SH-SY5Y (cell line): Measurements from ENCODE around the gene PCYT1A.

Source experiments
- GATA2 ChIP-seq: IDR thresholded peaks from 2 replicates; pipeline ENCODE4 v1.6.1; 2011; ENCODE audit warnings: mild to moderate bottlenecking, low read depth, low read length
- GATA3 ChIP-seq: IDR thresholded peaks from 2 replicates; pipeline ENCODE4 v1.6.1; 2011; ENCODE audit warnings: low read depth, mild to moderate bottlenecking, low read length, moderate library complexity

PCYT1A gene

DNA sequence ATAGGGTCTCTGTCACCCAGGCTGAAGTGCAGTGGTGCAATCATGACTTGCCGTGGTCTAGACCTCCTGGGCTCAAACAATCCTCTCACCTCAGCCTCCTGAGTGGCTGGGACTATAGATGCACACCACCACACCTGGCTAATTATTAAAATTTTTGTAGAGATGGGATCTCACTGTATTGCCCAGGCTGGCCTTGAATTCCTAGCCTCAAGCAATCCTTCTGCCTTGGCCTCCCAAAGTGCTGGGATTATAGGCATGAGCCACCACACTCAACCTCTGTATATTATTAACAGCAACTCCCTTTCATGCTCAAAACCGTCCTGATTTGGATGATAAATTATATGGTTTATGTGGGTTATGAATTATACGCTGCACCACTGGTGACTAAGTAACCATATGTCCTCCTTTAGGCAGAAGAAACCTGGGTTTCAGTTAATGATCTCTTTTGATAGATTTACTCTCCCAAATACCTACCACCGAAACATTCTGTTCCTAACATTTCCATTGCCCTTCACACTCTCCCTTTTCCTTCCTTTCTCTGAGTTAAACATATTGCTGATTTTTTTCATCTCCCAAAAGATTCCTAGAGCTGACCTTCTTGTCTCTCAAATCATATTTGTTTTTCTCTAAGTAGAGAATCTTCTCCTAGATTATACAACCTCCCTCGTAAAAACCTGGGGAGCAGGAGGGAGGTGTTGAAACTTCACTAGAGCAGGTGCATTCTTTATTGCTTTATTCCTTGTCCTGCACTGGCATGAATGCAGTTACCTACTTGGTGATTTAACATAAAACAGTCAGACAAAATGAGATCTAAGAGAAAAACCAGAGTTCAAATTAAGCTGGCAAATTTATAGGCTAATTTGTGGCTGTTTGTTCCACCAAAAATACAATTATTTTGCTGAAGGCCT lies 32.9 kb downstream of the PCYT1A start:
- TF ChIP-seq GATA3, result no peak
- TF ChIP-seq GATA2, result no peak

DNA sequence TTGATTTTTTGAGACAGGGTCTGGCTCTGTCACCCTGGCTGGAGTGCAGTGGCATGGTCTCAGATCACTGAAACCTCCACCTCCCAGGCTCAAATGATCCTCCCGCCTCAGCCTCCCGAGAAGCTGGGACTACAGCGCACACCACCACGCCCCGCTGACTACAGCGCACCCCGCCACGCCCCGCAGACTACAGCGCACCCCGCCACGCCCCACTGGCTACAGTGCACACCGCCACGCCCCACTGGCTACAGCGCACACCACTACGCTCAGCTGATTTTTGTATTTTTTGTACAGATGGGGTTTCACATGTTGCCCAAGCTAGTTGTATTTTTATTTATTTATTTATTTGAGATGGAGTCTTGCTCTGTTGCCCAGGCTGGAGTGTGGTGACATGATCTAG lies 35.6 kb downstream of the PCYT1A start:
- TF ChIP-seq GATA3 (no peak), GATA2 (no peak)

DNA sequence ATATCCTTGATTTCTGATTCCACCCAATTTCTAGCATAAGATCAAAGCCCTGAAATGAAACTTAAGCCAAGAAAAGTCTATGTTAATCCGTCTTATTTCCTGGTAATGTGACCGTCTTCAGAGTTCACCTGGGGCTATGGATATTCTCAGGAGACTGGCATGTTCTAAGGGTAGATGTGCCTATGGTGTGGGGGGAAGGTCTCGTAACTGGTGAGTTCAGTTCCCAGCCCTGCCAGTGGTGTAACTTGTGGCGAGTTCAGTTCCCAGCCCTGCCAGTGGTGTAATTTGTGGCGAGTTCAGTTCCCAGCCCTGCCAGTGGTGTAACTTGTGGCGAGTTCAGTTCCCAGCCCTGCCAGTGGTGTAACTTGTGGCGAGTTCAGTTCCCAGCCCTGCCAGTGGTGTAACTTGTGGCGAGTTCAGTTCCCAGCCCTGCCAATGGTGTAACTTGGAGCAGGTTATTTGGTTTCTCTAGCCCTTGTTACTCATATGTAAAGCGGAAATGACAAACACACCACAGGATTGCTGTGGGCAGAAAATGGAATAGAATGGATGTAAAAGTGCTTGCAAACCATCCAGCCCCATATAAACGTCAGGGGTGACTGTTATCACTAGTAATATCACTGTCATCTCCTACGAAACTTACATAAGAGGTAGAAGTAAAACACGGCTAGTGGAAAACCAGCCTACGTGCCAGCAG lies 40.8 kb downstream of the PCYT1A start:
- TF ChIP-seq GATA3, result no peak
- no peak for TF ChIP-seq GATA2

DNA sequence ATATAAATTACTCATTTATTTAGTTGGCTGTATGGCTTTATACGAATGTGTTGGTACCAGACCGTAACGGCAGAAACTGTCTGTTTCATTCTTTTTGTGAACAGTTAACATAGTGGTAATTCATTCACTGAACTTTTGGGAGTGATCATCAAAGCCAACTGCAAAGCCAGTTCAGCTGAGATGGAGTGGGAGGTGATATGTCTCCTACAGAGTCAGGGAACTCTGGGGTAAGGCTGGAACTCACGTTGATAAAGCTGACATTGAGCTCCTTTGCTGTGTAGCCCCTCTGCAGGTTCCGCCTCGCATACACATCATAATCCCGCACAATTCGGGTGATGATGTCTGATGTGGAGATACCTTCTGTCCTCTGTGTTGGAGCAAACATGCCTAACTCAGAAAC lies 45.8 kb downstream of the PCYT1A start:
- TF ChIP-seq GATA3 (no peak), GATA2 (no peak)

DNA sequence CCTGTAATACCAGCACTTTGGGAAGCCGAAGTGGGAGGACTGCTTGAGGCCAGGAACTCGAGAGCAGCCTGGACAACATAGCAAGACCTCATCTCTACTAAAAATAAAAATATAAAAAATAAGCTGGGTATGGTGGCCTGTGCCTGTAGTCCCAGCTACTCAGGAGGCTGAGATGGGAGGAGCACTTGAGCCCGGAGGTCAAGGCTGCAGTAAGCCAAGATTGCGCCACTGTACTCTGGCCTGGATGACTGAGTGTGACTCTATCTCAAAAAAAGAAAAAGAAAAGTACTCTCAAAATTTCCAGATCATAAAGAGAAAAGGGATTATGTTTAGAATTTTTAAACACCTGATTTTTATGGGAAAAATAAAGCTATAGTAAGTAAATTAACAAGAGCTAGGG lies 47.1 kb downstream of the PCYT1A start:
- TF ChIP-seq GATA2 (no peak), GATA3 (no peak)

DNA sequence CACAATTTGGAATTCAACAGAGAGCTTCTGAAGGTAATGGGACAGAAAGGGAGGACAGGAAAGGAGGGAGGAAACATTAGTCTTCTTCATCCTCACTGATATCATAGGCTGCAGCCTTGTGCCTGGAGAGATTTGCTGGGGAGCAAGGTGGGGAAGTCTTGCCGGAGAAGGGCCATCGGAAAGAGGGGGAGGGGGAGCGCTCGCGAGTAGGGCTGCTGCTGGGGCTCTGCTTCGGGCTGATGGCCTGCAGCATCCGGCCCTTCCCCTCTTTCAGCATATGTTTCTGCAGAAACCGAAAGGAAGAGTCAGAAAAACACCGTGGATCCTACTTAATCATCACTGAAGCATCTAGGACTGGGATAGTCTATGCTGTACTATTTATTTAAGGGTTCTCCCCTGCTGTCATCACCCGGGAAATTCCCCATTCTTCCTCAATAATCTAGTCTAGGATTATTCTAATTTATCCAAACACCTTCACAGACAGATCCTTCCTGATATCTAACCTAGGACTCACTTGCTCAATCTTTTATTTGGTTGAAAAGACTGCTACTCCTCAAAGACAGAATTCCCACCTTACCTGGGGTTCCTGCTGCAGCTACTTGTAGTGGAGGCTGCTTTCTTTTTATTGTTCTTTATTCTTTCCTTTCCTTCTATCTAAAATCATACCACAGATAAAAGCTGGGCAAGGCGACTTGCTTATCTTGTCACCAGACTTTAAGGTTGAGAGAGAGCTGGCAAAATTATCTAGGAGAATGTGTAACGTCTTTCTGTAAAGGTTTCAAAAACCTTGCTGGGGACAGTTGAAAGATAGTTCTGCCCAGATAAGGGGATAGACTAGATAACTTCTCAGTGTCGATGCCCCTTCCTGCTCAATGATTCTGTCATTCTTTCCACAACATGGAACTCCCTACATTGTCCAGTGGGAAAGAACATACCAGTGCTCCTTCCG lies 48.6 kb downstream of the PCYT1A start:
- TF ChIP-seq GATA2 (no peak), GATA3 (no peak)

DNA sequence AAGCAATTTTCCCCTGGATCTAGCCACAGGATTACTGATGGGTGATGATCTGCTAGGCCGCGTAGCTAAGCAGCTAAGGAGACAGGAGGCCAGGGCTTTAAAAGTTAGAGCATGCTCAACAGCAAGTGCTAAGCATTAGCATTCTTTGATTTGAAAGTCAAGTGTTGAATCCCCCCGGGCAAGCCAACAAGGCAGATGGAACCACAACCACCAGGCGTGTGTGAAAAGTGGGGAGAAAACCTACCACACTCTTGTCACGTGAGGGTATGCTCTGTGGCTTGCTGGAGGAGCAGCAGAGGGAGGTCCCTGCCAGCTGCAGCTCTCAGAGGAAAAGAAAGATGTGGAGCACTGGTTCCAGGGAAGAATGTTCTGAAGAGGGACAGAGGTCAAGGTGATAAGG lies 50.3 kb downstream of the PCYT1A start:
- no peak for TF ChIP-seq GATA3
- no peak for TF ChIP-seq GATA2

DNA sequence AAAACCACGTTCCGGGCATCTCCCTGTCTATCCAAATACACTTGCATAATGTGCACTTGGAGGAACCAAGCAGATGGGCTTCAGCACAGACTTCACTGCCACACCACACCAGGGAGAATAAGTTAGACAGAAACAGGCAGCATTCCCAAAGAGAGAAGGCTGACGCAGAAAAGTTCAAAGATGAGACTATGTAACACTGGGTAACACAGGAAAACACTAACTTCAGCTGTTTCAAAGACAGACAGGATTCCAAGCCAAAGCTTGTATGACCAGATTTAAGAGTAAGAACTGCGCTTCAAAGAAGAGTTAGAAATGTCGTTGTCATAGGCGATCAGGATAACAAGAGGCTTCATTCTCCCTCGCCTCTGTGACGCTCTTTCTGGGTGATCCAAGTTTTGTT lies 51.3 kb downstream of the PCYT1A start:
- TF ChIP-seq GATA3 (no peak), GATA2 (no peak)

DNA sequence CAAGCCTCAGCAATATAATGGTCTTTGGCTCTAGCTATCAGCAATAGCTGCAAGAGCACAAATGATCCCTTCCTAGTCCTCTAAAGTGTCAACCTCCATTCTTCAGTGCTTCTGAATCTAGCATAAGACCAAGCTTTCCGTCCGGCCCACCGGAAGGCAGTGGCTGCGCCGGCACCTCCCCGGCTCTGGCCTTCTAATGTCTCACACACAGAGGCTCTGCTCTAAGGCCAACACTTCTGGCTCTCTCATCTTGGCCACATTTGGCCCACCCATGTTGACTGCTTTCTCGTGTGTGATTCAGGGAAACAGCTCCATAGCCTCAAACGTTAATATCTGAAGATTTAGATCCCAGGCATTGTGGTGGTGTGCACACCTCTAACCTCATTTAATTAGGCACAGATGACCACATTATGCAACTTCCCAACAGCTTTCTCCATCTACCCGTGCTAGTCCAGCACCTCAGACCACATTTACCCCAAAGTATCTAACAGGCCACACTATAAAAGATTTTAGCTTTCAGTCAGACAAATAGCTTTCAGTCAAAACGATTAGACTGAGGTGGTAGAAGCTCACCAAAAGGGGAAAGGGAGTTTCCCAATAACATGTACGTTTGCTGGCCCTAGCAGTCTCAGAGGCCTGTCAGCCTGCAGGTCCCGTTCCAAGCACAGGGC lies 51.9 kb downstream of the PCYT1A start:
- TF ChIP-seq GATA3 (no peak), GATA2 (no peak)

DNA sequence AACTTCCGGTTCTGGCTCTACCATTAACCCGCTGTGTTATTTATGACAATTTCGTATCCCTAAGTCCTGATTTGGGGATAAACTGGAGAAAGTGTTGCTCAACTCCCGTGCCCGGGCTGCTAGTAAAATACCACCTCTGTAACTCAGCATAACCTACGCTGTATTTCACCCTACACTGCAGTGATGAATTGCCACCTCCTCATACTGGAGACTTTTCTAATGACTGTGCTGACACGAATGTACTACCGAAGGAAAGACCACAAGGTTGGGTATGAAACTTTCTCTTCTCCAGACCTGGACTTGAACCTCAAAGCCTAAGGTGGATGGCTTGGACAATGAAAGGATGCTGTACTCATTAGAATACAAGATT lies 54.7 kb downstream of the PCYT1A start:
- TF ChIP-seq GATA2, result no peak
- no peak for TF ChIP-seq GATA3

DNA sequence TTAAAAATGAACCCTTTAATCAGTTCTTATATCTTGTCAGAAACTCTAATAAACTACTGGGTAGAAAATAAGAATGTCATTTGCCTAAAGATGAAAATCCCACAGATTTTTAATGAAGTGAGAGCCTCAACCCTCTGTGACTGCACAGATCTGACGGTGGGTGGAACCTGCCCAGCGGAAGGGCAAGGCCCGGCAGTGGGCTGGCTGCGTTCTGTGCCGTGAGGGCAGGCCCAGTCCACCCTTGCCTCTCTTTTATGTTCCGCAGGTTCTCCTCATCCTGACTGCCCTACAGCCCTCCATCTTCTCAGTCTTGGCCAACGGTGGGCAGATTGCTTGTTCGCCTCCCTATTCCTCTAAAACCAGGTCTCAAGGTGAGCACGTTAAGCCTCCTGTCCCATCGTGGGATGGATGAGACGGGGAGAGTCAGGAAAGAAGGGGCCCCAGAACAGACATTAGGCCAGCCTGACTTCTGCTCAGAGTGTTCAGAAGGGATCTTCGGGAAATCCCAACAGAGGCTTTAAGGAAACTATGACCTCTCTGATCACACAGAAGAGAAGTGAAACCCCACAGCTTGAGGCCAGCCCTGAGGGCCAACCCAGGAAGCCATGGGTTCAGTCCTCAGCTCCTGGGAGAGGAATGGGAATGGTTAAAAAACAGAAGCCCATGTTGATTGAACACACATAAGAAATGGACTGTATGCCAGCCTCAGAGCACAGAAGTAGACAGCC lies 55.2 kb downstream of the PCYT1A start:
- TF ChIP-seq GATA2 (no peak), GATA3 (no peak)

DNA sequence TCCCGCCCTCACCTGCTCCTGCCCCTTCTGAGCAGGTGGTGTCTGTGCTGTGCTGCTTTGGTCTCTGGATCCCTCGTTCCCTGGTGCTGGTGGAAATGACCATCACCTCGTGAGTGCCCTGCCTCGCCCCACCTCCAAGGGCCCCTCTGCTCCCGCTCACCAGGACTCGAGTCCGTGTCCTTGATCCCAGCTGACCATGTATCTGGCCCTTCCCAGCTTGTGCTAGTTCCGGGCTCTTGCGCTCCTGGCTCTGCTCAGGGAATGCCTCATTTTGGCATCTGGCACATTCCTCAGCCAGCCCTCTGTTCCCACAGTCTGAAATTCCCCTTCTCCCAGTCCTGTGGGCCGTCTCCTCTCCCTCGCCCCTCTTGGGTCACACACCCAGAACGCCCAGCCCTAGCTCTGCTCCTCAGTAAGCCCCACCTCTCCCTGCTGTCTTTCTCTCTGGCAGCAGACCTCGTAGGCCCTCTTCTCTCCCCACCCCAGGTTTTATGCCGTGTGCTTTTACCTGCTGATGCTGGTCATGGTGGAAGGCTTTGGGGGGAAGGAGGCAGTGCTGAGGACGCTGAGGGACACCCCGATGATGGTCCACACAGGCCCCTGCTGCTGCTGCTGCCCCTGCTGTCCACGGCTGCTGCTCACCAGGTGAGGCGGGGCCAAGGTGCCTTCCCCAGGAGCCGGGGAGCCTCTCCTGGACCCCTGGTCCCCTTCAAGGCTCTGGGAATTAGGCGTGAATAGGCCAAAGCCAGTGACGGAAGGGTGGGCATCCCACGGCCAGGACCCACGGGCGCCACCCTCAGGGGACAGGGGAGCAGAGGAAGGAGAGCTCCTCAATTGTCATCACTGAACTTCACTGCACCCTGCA lies 59.7 kb downstream of the PCYT1A start:
- no peak for TF ChIP-seq GATA3
- no peak for TF ChIP-seq GATA2
